Occipital lobe (tissue), 2 donors: ENCODE data around the gene PPP2R2C. TPM values are rescaled to one million over a fixed set of nuclear protein-coding genes. Genes with fewer than 3 reads are reported as not detected.

Source experiments
- DNase-seq: peaks from one replicate; lab custom pipeline; 2025; lab: John Stamatoyannopoulos, UW
- total RNA-seq: library from RNA; depleted of rRNA; stranded (reverse); fragments of >200 nt; gene quantifications from one replicate; pipeline ENCODE4 v1.2.3, GENCODE V29; 2014

The PPP2R2C gene
- total RNA-seq, 1 donor from 2014 or later = 44.1 TPM

DNA sequence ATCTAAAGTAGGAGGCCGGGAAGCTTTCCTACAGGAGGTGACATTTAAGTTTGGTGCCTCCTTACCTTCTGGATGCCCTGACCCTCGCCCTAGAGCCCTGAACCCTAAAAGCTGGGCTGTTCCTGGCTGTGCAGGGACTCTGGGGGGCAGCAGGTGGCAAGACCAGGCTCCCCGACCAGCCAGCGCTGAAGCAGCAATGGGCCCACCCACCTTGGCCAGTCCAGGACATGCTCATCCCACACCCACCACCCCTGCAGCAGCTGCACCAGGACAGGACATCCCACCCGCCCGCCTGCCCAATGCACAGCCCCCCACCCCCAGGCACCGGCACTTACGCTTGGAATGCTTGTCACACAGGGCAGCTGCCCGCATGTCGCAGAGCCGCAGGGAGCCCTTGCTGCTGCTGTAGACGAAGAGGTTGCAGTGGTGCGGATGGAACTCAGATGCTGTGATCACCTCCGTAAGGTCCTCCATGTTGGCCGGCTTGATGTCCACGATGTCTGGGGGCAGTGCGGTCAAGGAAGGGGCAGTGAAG is 124.8 kb downstream of the PPP2R2C start:
- DNase-seq = no peak

DNA sequence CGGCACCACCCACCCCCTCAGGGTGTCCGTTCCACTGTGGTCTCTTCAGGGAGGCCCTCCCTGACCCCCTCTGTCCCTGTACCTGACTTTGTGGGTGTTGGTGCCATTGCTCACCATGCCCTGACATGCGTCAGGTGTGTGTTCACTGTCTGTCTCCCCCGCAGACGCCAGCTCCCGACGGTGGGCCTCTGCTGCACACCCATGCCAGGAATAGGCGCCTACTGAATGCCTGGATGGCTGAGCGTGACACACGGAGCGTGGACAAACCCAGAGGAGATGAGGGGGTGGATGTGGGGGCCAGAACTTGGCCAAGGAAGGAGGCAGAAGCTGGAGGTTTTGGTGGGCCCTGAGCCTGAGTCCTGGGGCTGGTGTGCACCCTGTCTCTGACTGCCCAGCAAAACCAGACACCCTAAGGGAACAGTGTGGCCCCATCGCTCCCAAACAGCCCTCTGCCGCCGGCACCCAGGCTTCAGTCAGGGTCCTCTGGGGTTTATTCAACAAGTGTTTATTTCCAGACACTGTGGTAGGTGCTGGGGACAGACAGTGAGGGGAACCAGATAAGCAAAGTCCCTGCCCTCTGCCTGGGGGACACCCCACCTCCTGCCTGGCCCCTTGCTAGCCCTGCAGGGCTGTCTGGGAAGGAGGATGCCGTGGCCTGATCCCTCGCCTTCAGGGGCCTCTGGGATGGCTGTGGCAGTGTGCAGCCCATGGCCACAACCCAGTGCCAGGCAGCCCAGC is 125.9 kb downstream of the PPP2R2C start:
- DNase-seq = no peak

- DNase-seq = no peak
Measured at GRCh38 chr4:6345866-6346265, 126.5 kb downstream of the PPP2R2C start.

- DNase-seq = no peak
Measured at GRCh38 chr4:6345096-6345830, 127.2 kb downstream of the PPP2R2C start.

DNA sequence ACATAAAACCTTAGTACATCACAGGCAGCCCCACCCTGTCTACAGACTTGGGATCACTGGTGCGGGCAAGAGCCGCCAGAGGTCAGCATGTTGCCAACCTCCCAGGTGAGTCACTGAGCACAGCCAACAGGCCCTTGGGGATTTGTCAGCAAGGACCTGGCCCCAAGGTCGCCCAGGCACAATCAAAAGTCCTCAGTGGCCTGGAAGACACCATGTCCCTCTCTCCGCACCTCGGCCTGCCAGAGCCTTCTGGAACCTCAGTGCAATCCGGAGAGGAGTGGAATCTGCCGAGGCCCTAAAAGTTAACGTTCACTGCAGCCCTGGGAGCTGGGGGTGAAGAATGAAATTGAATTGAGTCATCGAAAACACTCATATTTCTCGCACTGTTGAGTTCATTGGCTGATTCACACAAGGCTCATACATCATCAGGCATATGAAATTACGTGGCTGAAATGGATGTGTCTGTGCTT is 128.4 kb downstream of the PPP2R2C start:
- DNase-seq = no peak

- peak; percentile 57 for DNase-seq
Measured at GRCh38 chr4:6342530-6343293, 129.7 kb downstream of the PPP2R2C start.

- DNase-seq = no peak
Measured at GRCh38 chr4:6341696-6342095, 130.7 kb downstream of the PPP2R2C start.

GRCh38 chr4:6340446-6341015 is 131.9 kb downstream of the PPP2R2C start:
- DNase-seq = no peak

GRCh38 chr4:6339818-6340445 is 132.5 kb downstream of the PPP2R2C start:
- DNase-seq = no peak

DNA sequence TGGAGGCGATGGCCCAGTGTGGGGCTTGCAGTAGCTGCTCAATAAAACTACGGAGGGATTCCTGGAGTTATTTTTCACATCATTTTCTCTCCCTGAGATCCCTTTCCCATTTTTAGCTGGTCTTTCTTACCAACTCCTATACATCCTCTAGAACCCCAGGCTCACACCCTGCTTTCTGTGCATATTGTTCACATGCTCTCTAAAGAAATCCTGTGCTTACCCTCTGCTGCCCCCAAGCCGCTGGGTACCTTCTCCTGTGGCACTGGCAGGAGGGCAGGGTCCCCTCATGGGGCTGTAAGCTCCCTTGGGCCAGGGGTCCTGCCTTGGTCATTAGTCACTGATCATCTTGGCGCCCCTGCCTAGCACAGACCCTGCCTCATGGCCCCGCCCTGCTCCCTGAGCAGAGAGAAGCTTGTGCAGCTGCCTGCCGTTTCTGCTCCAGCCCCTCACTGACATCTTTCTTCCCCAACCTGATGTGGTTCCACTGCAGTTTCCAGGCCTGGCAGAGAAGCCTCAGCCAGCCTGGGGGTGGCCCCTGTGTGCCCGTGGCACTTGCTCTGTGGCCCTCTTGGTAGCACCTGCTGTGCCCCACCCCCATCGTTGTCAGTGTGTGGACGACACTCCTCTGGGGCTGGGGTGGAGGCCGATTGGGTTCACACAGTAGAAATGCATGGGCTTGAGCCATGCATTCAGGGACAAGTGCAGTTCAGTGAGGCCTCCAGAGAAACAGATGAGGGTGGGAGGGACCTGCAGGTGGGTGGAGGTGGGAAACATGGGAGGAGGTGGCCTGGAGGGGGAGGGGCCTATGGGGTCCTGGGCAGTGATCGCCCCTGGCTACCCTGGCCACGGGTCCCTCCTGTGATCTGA is 133.2 kb downstream of the PPP2R2C start:
- DNase-seq = no peak

DNA sequence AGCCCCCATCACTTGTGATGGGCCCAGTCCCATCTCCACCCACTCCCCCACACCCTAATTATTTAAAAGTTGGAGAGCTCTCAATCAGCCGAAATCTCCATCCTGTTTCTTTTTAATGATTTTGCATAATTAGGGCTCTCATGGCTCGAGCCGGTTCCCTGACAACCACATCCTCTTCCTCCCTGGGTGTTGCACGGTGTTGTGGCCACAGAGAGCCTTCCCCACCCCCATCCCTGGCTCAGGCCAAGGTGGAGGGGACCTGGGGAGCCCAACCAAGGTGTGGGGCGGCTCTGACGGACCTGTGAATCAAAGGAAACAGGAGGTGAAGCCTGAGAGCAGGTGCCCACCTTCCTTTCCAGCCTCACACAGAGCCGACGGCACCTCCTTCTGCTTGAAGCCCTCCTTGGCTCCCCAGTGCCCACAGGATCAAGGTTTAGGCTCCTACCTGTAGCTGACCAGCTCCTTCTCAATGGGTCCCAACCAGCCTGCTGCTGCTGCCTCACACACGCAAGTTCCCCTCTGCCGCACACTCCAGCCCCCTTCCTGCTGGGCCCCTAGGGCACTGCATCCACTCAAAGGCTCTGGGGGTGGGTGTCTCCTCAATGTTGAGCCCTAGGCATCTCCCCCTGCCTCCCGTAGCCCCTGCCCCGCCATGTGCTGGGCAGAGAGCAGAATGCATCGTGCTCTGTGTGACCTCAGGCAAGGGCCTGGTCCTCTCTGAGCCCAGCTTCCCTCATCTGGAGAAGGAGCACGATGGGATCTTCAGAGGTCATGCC is 134.1 kb downstream of the PPP2R2C start:
- no peak for DNase-seq

DNA sequence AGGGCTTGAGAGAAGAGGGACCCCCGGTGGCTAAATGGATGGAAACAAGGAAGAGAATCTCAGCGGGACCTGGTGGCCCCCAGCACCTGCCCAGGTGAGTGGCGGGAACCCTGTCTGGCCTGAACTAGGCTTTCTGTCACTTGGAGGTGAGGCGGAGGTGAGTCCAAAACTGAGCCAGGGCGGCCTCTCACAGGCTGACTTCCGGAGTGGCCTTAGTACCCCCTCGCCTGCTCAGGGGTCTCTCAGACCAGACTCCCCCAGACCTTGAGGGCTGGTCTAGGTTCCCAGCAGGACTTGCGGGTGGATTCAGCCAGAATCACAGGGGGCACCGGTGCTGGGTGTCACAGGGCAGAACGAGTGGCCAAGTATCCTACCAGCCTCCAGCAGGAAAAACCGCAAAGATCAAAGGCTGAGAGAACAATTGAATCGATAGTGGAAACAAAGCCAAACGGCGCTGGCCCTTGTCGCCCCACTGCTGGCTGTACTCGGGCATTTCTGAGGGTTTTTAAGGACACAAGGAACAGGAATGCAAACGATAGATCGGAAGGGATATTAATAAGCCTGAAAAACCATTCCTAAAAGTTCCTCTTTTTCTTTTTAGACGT is 135.0 kb downstream of the PPP2R2C start:
- DNase-seq = no peak

DNA sequence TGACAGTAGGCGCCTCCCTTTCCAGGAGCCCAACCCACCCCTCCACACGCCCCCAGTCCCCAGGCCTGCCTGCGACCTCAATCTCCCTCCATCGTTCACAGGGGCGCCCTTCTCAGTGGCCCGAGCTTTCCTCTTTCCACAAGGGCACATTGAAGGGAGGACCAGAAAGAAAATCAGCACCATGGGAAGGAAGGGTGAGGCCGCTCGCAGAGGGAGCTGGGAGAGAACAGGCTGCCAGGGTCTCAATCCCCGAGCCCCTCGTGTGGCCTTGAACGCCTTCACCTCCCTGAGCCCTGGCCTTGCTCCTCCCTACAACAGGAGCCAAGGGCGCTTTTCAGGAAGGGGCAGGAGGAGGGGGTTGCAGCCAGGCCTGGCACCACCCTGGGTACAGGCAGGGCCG is 136.2 kb downstream of the PPP2R2C start:
- DNase-seq = no peak

- DNase-seq = no peak
Measured at GRCh38 chr4:6335040-6335590, 137.3 kb downstream of the PPP2R2C start.

DNA sequence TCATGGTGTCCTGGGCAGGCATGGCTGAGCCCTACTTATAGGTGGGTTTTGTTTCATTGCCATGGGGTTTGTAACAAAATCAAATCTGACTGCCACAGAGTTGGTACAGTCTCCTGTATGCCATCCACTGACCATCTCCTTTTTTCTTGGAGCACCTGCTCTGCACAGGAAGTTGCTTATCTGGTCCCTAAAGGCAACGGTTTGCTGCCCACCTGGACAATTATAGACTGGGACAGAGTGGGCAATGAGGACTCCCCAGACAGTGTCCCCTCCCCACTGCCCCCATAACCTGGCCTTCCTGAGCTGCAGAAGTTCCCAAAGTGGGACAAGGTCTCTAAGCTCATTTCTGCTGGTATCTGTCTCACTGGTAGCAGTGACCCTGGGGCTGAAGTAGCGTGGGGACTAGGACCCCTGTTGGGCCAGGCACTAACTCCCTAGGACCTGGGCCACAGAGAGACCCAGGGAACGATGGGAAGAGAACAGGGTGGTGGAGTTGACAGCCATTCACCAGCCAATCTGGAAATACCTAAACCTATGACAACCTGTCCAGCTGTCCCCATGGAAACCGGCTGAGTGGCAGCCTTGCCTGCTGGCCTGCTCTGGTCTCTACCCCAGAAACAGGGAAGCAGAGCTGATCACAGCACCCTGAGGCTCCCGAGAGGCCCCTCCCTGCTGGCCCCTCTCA is 138.1 kb downstream of the PPP2R2C start:
- no peak for DNase-seq

- DNase-seq = no peak
Measured at GRCh38 chr4:6333301-6334202, 138.9 kb downstream of the PPP2R2C start.

DNA sequence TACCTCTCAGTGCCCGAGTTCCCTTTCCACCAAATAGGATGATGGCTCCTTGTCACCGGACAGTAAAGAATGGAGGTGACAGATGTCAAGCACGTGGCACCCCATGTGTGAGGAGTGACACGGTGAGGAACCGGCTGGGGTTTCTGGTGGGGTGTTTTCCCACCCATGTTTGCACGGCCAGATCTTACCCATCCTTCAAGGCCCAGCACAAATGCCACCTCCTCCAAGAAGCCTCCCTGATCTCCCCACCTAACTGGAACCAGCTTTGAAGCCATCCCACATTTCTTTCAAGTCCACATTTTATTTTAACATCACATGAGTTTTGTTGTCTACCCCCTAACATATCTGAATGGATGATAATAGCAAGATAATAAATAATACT is 139.8 kb downstream of the PPP2R2C start:
- DNase-seq = no peak
